Liver (tissue), 9 donors: ENCODE data around the gene MINK1. TPM values are rescaled to one million over a fixed set of nuclear protein-coding genes. Genes with fewer than 3 reads are reported as not detected.

Source experiments
- DNase-seq: peaks from one replicate; pipeline ENCODE4 v3.0.0-alpha.2; 2017; ENCODE audit warnings: low spot score
- H3K27ac ChIP-seq, 2 donors: one replicate each; pipeline ENCODE4 v1.7.0; 2013; ENCODE audit warnings: inconsistent platforms in 2 of 2, low read length in 2 of 2, control low read depth in 1 of 2, low read depth in 1 of 2, mild to moderate bottlenecking in 1 of 2
- H3K27me3 ChIP-seq, 4 donors: one replicate each; pipeline versions ENCODE4 v1.6.1 to v1.7.0; 2013; ENCODE audit warnings: low read length in 3 of 4, inconsistent platforms in 1 of 4, mild to moderate bottlenecking in 1 of 4, moderate library complexity in 1 of 4; ENCODE audit not compliant: control insufficient read depth in 4 of 4, insufficient read depth in 4 of 4
- H3K36me3 ChIP-seq, 4 donors: one replicate each; pipeline versions ENCODE4 v1.6.1 to v1.7.0; 2013; ENCODE audit warnings: low read length in 3 of 4, mild to moderate bottlenecking in 3 of 4, low read depth in 1 of 4, moderate library complexity in 1 of 4; ENCODE audit not compliant: control insufficient read depth in 4 of 4, insufficient read depth in 3 of 4
- H3K4me1 ChIP-seq, 4 donors: one replicate each; pipeline versions ENCODE4 v1.6.1 to v1.7.0; 2013; ENCODE audit warnings: low read length in 3 of 4, mild to moderate bottlenecking in 3 of 4, moderate library complexity in 1 of 4; ENCODE audit not compliant: control insufficient read depth in 4 of 4, insufficient read depth in 4 of 4
- H3K4me3 ChIP-seq, 3 donors: one replicate each; pipeline versions ENCODE4 v1.6.1 to v1.7.0; 2013; ENCODE audit warnings: low read length in 3 of 3, control low read depth in 1 of 3, low read depth in 1 of 3, mild to moderate bottlenecking in 1 of 3
- H3K9ac ChIP-seq, 2 donors: one replicate each; pipeline ENCODE4 v1.7.0; 2013; ENCODE audit warnings: low read length in 2 of 2, mild to moderate bottlenecking in 2 of 2, moderate library complexity in 2 of 2, control low read depth in 1 of 2, low read depth in 1 of 2
- H3K9me3 ChIP-seq, 4 donors: one replicate each; pipeline versions ENCODE4 v1.6.1 to v1.7.0; 2013; ENCODE audit warnings: low read length in 3 of 4; ENCODE audit not compliant: control insufficient read depth in 4 of 4
- EGR1 ChIP-seq, 2 donors: IDR thresholded peaks; 2 replicates each; pipeline ENCODE4 v1.6.1; 2016 to 2018; ENCODE audit warnings: antibody characterized with exemption in 2 of 2, low read depth in 2 of 2
- FOXA1 ChIP-seq: IDR thresholded peaks from 2 replicates; pipeline ENCODE4 v1.6.1; 2016; ENCODE audit warnings: antibody characterized with exemption
- GABPA ChIP-seq, 2 donors: IDR thresholded peaks in 1 of 2; conservative IDR thresholded peaks in 1 of 2; 2 replicates each; pipeline ENCODE4 v1.6.1; 2016; ENCODE audit warnings: antibody characterized with exemption in 2 of 2, mild to moderate bottlenecking in 1 of 2, moderate library complexity in 1 of 2
- HNF4A ChIP-seq, 2 donors: conservative IDR thresholded peaks; 2 replicates each; pipeline ENCODE4 v1.6.1; 2016; ENCODE audit warnings: antibody characterized with exemption in 2 of 2, mild to moderate bottlenecking in 2 of 2
- HNF4G ChIP-seq: IDR thresholded peaks from 2 replicates; pipeline ENCODE4 v1.6.1; 2016; ENCODE audit warnings: antibody characterized with exemption
- JUND ChIP-seq, 2 donors: IDR thresholded peaks; 2 replicates each; pipeline ENCODE4 v1.6.1; 2016; ENCODE audit warnings: antibody characterized with exemption in 2 of 2
- NR2F2 ChIP-seq: IDR thresholded peaks from 2 replicates; pipeline ENCODE4 v1.6.1; 2016; ENCODE audit warnings: antibody characterized with exemption
- RAD21 ChIP-seq, 2 donors: IDR thresholded peaks; 2 replicates each; pipeline ENCODE4 v1.6.1; 2016; ENCODE audit warnings: antibody characterized with exemption in 2 of 2, mild to moderate bottlenecking in 2 of 2
- RXRA ChIP-seq, 2 donors: IDR thresholded peaks; 2 replicates each; pipeline ENCODE4 v1.6.1; 2017 to 2018; ENCODE audit warnings: antibody characterized with exemption in 2 of 2, mild to moderate bottlenecking in 1 of 2
- SP1 ChIP-seq: IDR thresholded peaks from 2 replicates; pipeline ENCODE4 v1.6.1; 2018; ENCODE audit warnings: antibody characterized with exemption, mild to moderate bottlenecking
- YY1 ChIP-seq: IDR thresholded peaks from 2 replicates; pipeline ENCODE4 v1.6.1; 2016; ENCODE audit warnings: antibody characterized with exemption, mild to moderate bottlenecking
- WGBS: extraction: QIAGEN DNeasy Blood & Tissue Kit; methylation state at CpG from one replicate; pipeline ENCODE4 v1.1.7; 2013; 5-methylcytosine and 5-hydroxymethylcytosine counted together
- polyA plus RNA-seq, 2 donors: library from polyadenylated mRNA; stranded (reverse) in 1 of 2; unstranded in 1 of 2; fragments of 200-250 nt in 1 of 2; fragments of >200 nt in 1 of 2; fragmentation: Nextera tagmentation in 1 of 2; extraction: Ambion mirVana in 1 of 2; gene quantifications; one replicate each; pipeline versions ENCODE4 v1.2.1 to v1.2.3, GENCODE V29; 2013 to 2015
- total RNA-seq, 2 donors: library from RNA; depleted of rRNA; stranded (reverse); fragments of >200 nt; gene quantifications; one replicate each; pipeline ENCODE4 v1.2.3, GENCODE V29; 2014
- TF ChIP-seq, protein P1 (sequence below): fragments of 150-350 bp; IDR thresholded peaks from 2 replicates; pipeline ENCODE4 v1.5.1; 2017; ENCODE audit warnings: improper control_type of control experiment, low read depth, low read length; ENCODE audit not compliant: missing input control
- TF ChIP-seq, protein P2 (sequence below): IDR thresholded peaks from 2 replicates; pipeline ENCODE4 v1.6.1; 2016; ENCODE audit warnings: antibody characterized with exemption
- TF ChIP-seq, protein P3 (sequence below): IDR thresholded peaks from 2 replicates; pipeline ENCODE4 v1.6.1; 2016; ENCODE audit warnings: antibody characterized with exemption, mild to moderate bottlenecking
- TF ChIP-seq, protein P4 (sequence below): IDR thresholded peaks from 2 replicates; pipeline ENCODE4 v1.6.1; 2016; ENCODE audit warnings: antibody characterized with exemption
- donor health status: healthy.
- donor health status: healthy.
- donor health status: healthy.
- donor health status: healthy.
- donor health status: healthy.

The MINK1 gene
- total and polyA plus RNA-seq, 4 donors: 6.9 to 30.6 (median 21.1) TPM

DNA sequence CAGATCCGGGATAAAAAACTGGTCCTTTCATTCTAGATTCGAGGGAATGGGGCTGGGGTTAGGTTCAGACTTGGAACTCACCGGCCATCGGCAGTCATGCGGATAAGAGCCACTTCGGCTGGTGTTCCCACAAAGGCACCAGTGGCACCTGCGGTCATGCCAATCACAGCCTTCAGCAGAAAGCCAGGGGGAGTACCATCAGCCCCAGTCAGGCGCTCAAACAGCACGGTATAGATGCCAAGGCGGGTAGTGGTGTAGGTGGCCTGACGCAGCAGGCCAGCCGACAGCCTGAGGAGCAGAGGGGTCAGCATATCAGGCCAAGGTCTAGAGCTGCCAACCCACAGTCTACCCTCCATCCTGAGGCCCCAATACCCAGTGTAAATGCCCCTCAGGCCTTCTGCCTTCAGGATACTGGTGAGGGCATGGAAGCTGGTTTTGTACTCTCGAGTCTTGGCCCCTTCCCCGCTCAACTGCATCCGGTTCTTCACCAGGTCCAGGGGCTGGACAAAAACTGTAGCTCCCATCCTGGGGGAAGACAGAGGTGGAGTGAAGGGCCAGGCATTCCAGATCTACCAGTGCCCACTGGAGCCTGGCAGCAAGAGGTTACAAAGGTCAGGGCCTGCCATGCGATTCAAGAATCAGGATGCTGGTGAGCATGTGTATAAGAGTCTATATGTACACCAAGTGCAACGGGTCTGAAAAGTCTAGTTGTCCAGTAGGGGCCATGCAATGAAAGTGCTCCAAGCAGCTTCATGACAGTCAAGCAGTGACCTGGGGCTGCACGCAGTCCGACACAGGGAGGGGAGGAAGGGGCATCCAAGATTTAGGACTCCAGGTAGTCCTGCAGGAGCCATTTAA is 105.8 kb downstream of the MINK1 start:
- Histone ChIP-seq H3K27me3 (no peaks in the 10 kb centered on the region), H3K27ac (peak overlapping the region; percentile 89 to 90), H3K4me1 (peaks cover 8 to 50% (median 35%) of the 10 kb centered on the region in 4 donors), H3K36me3 (peaks cover 4 to 21% (median 13%) of the 10 kb centered on the region in 4 donors), H3K9ac (peak overlapping the region; percentile 69 to 78), H3K9me3 (no peaks in the 10 kb centered on the region), H3K4me3 (peak overlapping the region; percentile 79 to 89 (median 83))
- DNase-seq: no peak
- WGBS: 56% methylated on average over 19 of the region's 19 CpGs
- TF ChIP-seq NR2F2 (peak; percentile 29), RXRA (IDR thresholded peaks at IDR 0.05) (peak in 1 of 2 donors; percentile 32), GABPA (IDR thresholded peaks at IDR 0.05 in 1 of 2, conservative IDR thresholded peaks at IDR 0.05 in 1 of 2) (no peak), YY1 (no peak), RAD21 (IDR thresholded peaks at IDR 0.05) (no peak), SP1 (no peak)
- TF ChIP-seq, protein P1, sequence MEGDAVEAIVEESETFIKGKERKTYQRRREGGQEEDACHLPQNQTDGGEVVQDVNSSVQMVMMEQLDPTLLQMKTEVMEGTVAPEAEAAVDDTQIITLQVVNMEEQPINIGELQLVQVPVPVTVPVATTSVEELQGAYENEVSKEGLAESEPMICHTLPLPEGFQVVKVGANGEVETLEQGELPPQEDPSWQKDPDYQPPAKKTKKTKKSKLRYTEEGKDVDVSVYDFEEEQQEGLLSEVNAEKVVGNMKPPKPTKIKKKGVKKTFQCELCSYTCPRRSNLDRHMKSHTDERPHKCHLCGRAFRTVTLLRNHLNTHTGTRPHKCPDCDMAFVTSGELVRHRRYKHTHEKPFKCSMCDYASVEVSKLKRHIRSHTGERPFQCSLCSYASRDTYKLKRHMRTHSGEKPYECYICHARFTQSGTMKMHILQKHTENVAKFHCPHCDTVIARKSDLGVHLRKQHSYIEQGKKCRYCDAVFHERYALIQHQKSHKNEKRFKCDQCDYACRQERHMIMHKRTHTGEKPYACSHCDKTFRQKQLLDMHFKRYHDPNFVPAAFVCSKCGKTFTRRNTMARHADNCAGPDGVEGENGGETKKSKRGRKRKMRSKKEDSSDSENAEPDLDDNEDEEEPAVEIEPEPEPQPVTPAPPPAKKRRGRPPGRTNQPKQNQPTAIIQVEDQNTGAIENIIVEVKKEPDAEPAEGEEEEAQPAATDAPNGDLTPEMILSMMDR: no peak
- TF ChIP-seq, protein P2, sequence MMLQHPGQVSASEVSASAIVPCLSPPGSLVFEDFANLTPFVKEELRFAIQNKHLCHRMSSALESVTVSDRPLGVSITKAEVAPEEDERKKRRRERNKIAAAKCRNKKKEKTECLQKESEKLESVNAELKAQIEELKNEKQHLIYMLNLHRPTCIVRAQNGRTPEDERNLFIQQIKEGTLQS: no peak

DNA sequence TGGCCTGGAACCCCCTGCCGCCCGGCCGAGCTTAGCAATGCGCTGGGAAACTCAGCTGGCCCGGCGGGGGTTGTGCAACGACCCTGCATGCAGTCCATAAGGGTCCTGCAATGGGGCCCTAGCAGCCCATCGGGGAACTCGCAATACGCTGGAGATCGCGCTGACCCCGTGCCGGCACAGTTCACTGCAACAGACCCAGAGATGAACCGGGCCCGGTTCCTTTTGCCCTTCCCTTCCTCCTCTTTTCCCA is 106.3 kb downstream of the MINK1 start:
- peak overlapping the region; percentile 89 to 90 for H3K27ac ChIP-seq

DNA sequence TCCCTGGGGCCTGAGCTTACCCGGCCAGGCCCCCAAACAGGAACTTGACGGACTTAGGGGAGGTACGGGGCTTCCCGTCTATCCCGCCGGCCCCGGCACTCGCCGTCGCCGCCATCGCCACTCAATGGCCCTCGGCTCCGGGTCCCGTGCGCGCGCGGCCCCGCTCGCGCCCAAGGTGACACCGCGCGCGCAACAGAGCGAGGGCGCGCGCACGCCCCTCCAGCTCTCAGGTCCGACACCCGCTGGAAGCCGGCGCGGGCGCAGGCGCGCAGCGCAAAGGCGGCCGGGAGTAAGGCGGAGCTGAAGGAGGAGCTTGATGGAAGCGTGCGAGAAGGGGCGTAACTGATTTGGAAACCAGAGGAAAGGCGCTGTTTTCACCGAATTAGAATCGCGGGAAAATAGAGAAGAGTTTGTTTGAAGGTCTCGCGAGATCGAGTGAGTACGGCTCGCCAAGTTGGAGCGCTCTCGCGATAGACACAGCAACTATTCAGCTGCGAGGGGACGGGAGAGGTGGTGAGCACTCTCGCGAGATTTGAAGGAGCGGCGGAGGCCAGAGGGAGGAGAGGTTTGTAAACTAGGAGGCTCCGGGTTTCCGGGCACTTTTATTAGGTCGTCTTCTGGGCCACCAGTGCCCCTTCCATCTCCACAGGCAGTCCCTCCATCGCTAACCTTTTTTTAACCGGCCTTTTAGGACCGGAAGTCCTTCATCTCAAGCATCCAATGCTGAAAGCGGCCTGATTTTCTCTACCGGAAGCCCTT is 106.8 kb downstream of the MINK1 start, which contains the start of the genes RNF167 and SLC25A11:
Gene RNF167, plus strand, starts transcription at position 473 of the 759 bp plus-strand sequence. CDS start 642 bp downstream, outside the sequence.
Gene SLC25A11, minus strand, starts transcription at position 251 of the 759 bp plus-strand sequence. Its CDS starts 136 bp downstream, at position 115.
- Histone ChIP-seq H3K27ac (peak within 1 kb of the TSS; percentile 89 to 90), H3K4me1 (peaks cover 8 to 47% (median 34%) of the 10 kb centered on the region in 4 donors), H3K9me3 (no peaks in the 10 kb centered on the region), H3K9ac (peak within 1 kb of the TSS; percentile 80 to 93), H3K4me3 (peak within 1 kb of the TSS; percentile 79 to 89 (median 83)), H3K36me3 (peaks cover 4 to 27% (median 16%) of the 10 kb centered on the region in 4 donors), H3K27me3 (no peaks in the 10 kb centered on the region)
- peak; percentile 92 for DNase-seq
- WGBS: under 1% methylated on average over 72 of the region's 72 CpGs
- TF ChIP-seq NR2F2: peak; percentile 19
- TF ChIP-seq JUND (IDR thresholded peaks at IDR 0.05): peak; percentile 18 to 61
- TF ChIP-seq, protein P2: peak; percentile 14
- TF ChIP-seq, protein P1: no peak
- TF ChIP-seq, protein P3, sequence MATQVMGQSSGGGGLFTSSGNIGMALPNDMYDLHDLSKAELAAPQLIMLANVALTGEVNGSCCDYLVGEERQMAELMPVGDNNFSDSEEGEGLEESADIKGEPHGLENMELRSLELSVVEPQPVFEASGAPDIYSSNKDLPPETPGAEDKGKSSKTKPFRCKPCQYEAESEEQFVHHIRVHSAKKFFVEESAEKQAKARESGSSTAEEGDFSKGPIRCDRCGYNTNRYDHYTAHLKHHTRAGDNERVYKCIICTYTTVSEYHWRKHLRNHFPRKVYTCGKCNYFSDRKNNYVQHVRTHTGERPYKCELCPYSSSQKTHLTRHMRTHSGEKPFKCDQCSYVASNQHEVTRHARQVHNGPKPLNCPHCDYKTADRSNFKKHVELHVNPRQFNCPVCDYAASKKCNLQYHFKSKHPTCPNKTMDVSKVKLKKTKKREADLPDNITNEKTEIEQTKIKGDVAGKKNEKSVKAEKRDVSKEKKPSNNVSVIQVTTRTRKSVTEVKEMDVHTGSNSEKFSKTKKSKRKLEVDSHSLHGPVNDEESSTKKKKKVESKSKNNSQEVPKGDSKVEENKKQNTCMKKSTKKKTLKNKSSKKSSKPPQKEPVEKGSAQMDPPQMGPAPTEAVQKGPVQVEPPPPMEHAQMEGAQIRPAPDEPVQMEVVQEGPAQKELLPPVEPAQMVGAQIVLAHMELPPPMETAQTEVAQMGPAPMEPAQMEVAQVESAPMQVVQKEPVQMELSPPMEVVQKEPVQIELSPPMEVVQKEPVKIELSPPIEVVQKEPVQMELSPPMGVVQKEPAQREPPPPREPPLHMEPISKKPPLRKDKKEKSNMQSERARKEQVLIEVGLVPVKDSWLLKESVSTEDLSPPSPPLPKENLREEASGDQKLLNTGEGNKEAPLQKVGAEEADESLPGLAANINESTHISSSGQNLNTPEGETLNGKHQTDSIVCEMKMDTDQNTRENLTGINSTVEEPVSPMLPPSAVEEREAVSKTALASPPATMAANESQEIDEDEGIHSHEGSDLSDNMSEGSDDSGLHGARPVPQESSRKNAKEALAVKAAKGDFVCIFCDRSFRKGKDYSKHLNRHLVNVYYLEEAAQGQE: peak; percentile 45
- TF ChIP-seq GABPA (IDR thresholded peaks at IDR 0.05 in 1 of 2, conservative IDR thresholded peaks at IDR 0.05 in 1 of 2): peak; percentile 93 to 95
- peak; percentile 74 for TF ChIP-seq YY1
- peak; percentile 41 for TF ChIP-seq FOXA1
- no peak for TF ChIP-seq HNF4G
- TF ChIP-seq RXRA (IDR thresholded peaks at IDR 0.05): peak in 1 of 2 donors; percentile 7

More for the DNA sequence above, 106.3 kb downstream of the MINK1 start:
- H3K27me3 ChIP-seq: no peaks in the 10 kb centered on the region
- no peak for TF ChIP-seq HNF4A (conservative IDR thresholded peaks at IDR 0.05)
- TF ChIP-seq, protein P4, sequence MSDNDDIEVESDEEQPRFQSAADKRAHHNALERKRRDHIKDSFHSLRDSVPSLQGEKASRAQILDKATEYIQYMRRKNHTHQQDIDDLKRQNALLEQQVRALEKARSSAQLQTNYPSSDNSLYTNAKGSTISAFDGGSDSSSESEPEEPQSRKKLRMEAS: no peak
- no peak for TF ChIP-seq EGR1 (IDR thresholded peaks at IDR 0.05; ENCODE audit: low read depth in 2 of 2)
- WGBS: under 1% methylated on average over 16 of the region's 16 CpGs
- DNase-seq: no peak
- no peaks in the 10 kb centered on the region for H3K9me3 ChIP-seq
- H3K9ac ChIP-seq: peak overlapping the region; percentile 69 to 78
- peak overlapping the region; percentile 79 to 89 (median 83) for H3K4me3 ChIP-seq
- H3K36me3 ChIP-seq: peaks cover 4 to 25% (median 14%) of the 10 kb centered on the region in 4 donors
- H3K4me1 ChIP-seq: peaks cover 8 to 48% (median 31%) of the 10 kb centered on the region in 4 donors
